Liver (tissue), 3 donors: ENCODE measurements around the gene SERPINA4.

Experiments
- ATF3 ChIP-seq: IDR thresholded peaks from 2 replicates; pipeline ENCODE4 v1.6.1; 2016; ENCODE audit warnings: antibody characterized with exemption
- CTCF ChIP-seq: fragments of 150-350 bp; IDR thresholded peaks from 2 replicates; pipeline ENCODE4 v1.5.1; 2017; ENCODE audit warnings: improper control_type of control experiment, low read depth, low read length; ENCODE audit not compliant: missing input control
- FOXA2 ChIP-seq: IDR thresholded peaks from 2 replicates; pipeline ENCODE4 v1.6.1; 2016; ENCODE audit warnings: antibody characterized with exemption
- HNF4G ChIP-seq: IDR thresholded peaks from 2 replicates; pipeline ENCODE4 v1.6.1; 2016; ENCODE audit warnings: antibody characterized with exemption
- MAX ChIP-seq: IDR thresholded peaks from 2 replicates; pipeline ENCODE4 v1.6.1; 2016; ENCODE audit warnings: antibody characterized with exemption
- RAD21 ChIP-seq, 2 donors: IDR thresholded peaks; 2 replicates each; pipeline ENCODE4 v1.6.1; 2016; ENCODE audit warnings: antibody characterized with exemption in 2 of 2, mild to moderate bottlenecking in 2 of 2
- REST ChIP-seq: IDR thresholded peaks from 2 replicates; pipeline ENCODE4 v1.6.1; 2016; ENCODE audit warnings: antibody characterized with exemption, mild to moderate bottlenecking
- RXRA ChIP-seq, 2 donors: IDR thresholded peaks; 2 replicates each; pipeline ENCODE4 v1.6.1; 2017 to 2018; ENCODE audit warnings: antibody characterized with exemption in 2 of 2, mild to moderate bottlenecking in 1 of 2
- SP1 ChIP-seq: IDR thresholded peaks from 2 replicates; pipeline ENCODE4 v1.6.1; 2018; ENCODE audit warnings: antibody characterized with exemption, mild to moderate bottlenecking
- TAF1 ChIP-seq: conservative IDR thresholded peaks from 2 replicates; pipeline ENCODE4 v1.6.1; 2016; ENCODE audit warnings: antibody characterized with exemption, mild to moderate bottlenecking
- ZBTB33 ChIP-seq: IDR thresholded peaks from 2 replicates; pipeline ENCODE4 v1.6.1; 2016; ENCODE audit warnings: antibody characterized with exemption
- donor health status: healthy.
- donor health status: healthy.

GRCh38 chr14:94541234-94541975 lies 19.8 kb upstream of the SERPINA4 start:
- TF ChIP-seq RAD21 (IDR thresholded peaks at IDR 0.05) (no peak), CTCF (no peak), RXRA (IDR thresholded peaks at IDR 0.05) (no peak), TAF1 (no peak), HNF4G (no peak), FOXA2 (no peak), REST (no peak), ZBTB33 (no peak), MAX (no peak), ATF3 (no peak), SP1 (no peak)
